GM12891 (cell line): ENCODE results near the gene NCKAP5L.

Experiments used
- DNase-seq: peaks from one replicate; pipeline ENCODE4 v3.0.0; 2011; ENCODE audit warnings: low spot score; ENCODE audit not compliant: insufficient read length
- FAIRE-seq: peaks from 2 replicates; lab custom pipeline; 2011; peaks lifted over from hg19 to GRCh38; lab: Jason Lieb, UNC
- PAX5 ChIP-seq: IDR thresholded peaks from 2 replicates; pipeline ENCODE4 v1.6.1; 2011; ENCODE audit warnings: low read length, moderate library complexity, mild to moderate bottlenecking; ENCODE audit not compliant: insufficient read depth, severe bottlenecking
- POLR2A ChIP-seq: IDR thresholded peaks from 2 replicates; pipeline ENCODE4 v1.6.1; 2011; ENCODE audit warnings: low read depth, low read length, control low read depth
- POLR2AphosphoS5 ChIP-seq: IDR thresholded peaks from 2 replicates; pipeline ENCODE4 v1.6.1; 2011; ENCODE audit warnings: low read depth, low read length, control low read depth
- POU2F2 ChIP-seq: IDR thresholded peaks from 2 replicates; pipeline ENCODE4 v1.6.1; 2011; ENCODE audit warnings: low read depth, mild to moderate bottlenecking, control low read depth, low read length, moderate library complexity
- SPI1 ChIP-seq: IDR thresholded peaks from 2 replicates; pipeline ENCODE4 v1.6.1; 2011; ENCODE audit warnings: low read depth, low read length, control low read depth
- TAF1 ChIP-seq: IDR thresholded peaks from 2 replicates; pipeline ENCODE4 v1.6.1; 2011; ENCODE audit warnings: low read depth, low read length, control low read depth

NCKAP5L gene

DNA sequence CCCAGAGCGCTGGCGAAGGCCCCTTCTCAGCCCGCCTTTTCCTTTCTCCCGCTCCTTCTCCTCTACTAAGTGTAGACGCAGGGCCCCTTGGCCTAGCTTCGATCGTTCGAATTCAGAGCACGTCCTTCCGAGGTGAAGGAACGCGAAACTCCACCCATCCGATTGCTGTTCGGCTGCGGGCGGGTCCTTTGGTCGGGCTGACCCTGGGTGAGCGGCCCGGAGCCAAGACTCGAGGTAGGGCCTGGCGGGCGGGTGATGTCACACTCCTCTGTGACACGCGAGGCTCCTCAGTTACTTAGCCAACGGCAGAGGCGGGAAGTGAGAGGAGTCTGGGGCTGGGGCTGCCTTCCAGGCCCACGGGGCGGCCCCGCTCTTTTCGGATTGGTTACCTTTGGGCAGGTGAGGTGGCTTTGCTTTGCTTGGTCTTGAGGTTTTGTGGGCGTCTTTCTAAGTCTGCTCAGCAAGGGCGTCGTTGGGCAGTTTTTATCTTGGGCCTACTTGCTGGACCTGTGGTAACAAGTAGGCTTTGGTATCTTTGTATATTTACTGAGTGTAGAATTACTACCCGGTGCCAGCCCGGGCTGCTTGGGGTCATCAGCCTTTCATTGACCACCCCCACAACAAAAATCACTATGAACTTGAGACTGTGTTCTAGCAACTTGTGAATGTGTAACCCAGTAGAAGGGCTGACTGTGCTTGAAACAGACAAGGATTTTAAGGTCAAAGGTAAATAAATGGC lies 86.2 kb downstream of the NCKAP5L start:
- FAIRE-seq (no peak), DNase-seq (peak; percentile 51)
- TF ChIP-seq TAF1 (peak; percentile 27; the same call in 1 of the 2 replicates), SPI1 (peak; percentile 62), POLR2AphosphoS5 (peak; percentile 77), PAX5 (no peak), POU2F2 (no peak; the same call in 1 of the 2 replicates), POLR2A (peak; percentile 47; the same call in 1 of the 2 replicates)
